ENCODE data around the gene PTPRM. TPM values are rescaled to one million over a fixed set of nuclear protein-coding genes. Genes with fewer than 3 reads are reported as not detected.

PTPRM gene
- total RNA-seq, 1 experiment from 2014 or later = 6.2 TPM

- H3T11ph ChIP-seq (ENCODE audit: low read length) = no peak overlapping the region
- H3K4me1 Mint-ChIP-seq = no peaks in the 10 kb centered on the region
- peaks cover 0 to 7% of the 10 kb centered on the region in 2 experiments; a peak in 3 of 5 replicates for H3K9me3 Mint-ChIP-seq
- H3K36me3 Mint-ChIP-seq (ENCODE audit: insufficient read depth in 1 of 3, low read depth in 3 of 3) = no peaks in the 10 kb centered on the region; a peak in 2 of 7 replicates
- H2BK5ac ChIP-seq (ENCODE audit: insufficient read length, low read length) = no peak overlapping the region
- H4K8ac ChIP-seq (replicated peaks; ENCODE audit: insufficient read length, low read depth, low read length) = no peak overlapping the region
- H3K56ac ChIP-seq (ENCODE audit: insufficient read length, low read depth, low read length) = no peak overlapping the region
- no peak overlapping the region for H3K14ac ChIP-seq (ENCODE audit: insufficient read depth, low read length)
- TF ChIP-seq CTCF (conservative IDR thresholded peaks at IDR 0.05) = no peak
- H3K23me2 ChIP-seq (ENCODE audit: insufficient read length, low read depth, low read length, poor library complexity, severe bottlenecking) = no peaks in the 10 kb centered on the region
- no peak overlapping the region for H3K23ac ChIP-seq (ENCODE audit: insufficient read length, low read depth, low read length)
- no peak overlapping the region for H2BK12ac ChIP-seq (ENCODE audit: insufficient read length, low read depth, low read length)
- no peak overlapping the region for H4K91ac ChIP-seq (ENCODE audit: insufficient read length, low read depth, low read length)
- H3K27ac Mint-ChIP-seq = no peak overlapping the region
- H3K4me1 ChIP-seq (ENCODE audit: insufficient read depth, low read length) = no peaks in the 10 kb centered on the region
- no peaks in the 10 kb centered on the region for H3K27me3 ChIP-seq (ENCODE audit: insufficient read depth, low read length)
- no peak overlapping the region for H3K27ac ChIP-seq (ENCODE audit: insufficient read length, low read depth, low read length)
- no peak overlapping the region for H3K18ac ChIP-seq (ENCODE audit: insufficient read length, low read depth, low read length)
- H2BK120ac ChIP-seq (ENCODE audit: low read depth, low read length, poor library complexity, severe bottlenecking) = no peak overlapping the region
- H3K27me3 Mint-ChIP-seq (ENCODE audit: low read depth) = no peaks in the 10 kb centered on the region
- no peak overlapping the region for H2BK20ac ChIP-seq (ENCODE audit: low read depth, low read length, poor library complexity, severe bottlenecking)
- H3K4me3 Mint-ChIP-seq = no peak overlapping the region
- no peaks in the 10 kb centered on the region for H3K9me3 ChIP-seq (ENCODE audit: control insufficient read depth, low read depth, low read length)
- no peaks in the 10 kb centered on the region for H3K79me2 ChIP-seq (ENCODE audit: insufficient read depth, low read length)
- WGBS (ENCODE audit: extremely low coverage, insufficient read length, low lambda C conversion rate) = no CpG with 5 or more reads among the region's 4 CpGs
- H2BK15ac ChIP-seq (ENCODE audit: low read depth, low read length) = no peak overlapping the region
- no peak overlapping the region for H2AFZ ChIP-seq (ENCODE audit: low read length)
- no peaks in the 10 kb centered on the region for H3K79me1 ChIP-seq (ENCODE audit: insufficient read depth, low read depth, low read length, poor library complexity, severe bottlenecking)
- H3K9ac ChIP-seq (ENCODE audit: extremely low read depth, insufficient read length, low read length) = no peak overlapping the region
- no peak overlapping the region for H3K4ac ChIP-seq (ENCODE audit: low read depth, low read length)
- H2AK5ac ChIP-seq (ENCODE audit: insufficient read length, low read length) = no peak overlapping the region
- H4K5ac ChIP-seq (ENCODE audit: insufficient read length, low read depth, low read length) = no peak overlapping the region
- H4K20me1 ChIP-seq (ENCODE audit: control insufficient read depth, insufficient read depth, insufficient read length) = no peaks in the 10 kb centered on the region
- DNase-seq = no peak
- no peak overlapping the region for H3K4me2 ChIP-seq (ENCODE audit: insufficient read depth, insufficient read length, low read length)
These were observed 304.7 kb downstream of the PTPRM start for GRCh38 chr18:7871560-7872456.
